Stimulated activated CD4-positive, alpha-beta T cell treated with anti-CD3 and anti-CD28 coated beads, Interleukin-12 subunit alpha, Interleukin-12 subunit beta, amount 100 ng/mL, for 4 hours (primary cell): ENCODE data around the gene ENPP6.
A peak's percentile ranks its signal among the peaks of the same experiment; 100 is the strongest.

ENCODE experiments used
- DNase-seq: peaks from one replicate; pipeline ENCODE4 v3.0.0-alpha.2; 2020

The ENPP6 gene

DNA sequence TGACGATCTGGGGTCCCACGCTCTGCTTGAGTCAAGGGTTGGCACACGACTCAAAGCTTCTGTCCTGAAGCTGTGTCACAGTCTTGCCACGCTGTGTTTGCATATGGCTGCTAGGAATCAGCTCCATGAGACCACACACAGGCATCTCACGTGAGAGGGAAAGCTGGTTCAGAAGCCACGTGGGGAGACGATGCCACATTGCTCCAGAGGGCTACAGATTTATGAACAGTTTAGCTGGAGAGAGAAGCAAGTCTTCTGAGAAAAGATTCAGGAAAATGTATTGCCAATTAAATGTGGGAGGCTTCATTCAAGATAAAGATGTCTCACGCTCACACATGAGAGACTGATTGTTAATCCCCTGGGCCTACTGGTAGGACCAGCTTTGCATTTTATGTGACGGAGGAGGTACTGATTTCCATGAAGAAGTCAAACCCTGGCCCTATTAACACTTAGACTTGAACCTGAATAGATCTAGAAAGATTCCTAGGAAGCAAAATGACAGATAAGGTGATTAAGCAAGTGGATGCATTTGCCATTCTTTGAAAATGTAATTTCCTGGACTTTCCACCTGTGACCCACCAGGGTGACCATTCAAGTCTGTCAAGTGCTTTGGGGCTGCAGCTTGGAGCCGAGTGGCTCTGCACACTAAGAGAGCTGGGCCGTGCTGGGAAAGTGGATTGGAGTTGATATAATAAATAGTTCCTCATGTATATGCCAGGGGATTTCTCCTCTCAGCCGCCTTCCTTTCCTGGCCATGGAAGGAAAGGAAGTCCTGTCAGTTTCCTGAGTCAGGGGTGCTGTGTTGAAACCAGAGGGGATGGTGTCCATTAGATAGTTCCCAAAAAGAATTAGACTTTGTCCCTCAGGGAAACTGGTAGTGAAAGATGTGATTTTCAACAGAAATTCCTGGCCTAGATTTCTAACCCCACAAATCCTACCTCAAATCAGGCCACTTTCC is 29.0 kb downstream of the ENPP6 start:
- no peak for DNase-seq

GRCh38 chr4:184177271-184177670 is 40.4 kb downstream of the ENPP6 start:
- DNase-seq = no peak

DNA sequence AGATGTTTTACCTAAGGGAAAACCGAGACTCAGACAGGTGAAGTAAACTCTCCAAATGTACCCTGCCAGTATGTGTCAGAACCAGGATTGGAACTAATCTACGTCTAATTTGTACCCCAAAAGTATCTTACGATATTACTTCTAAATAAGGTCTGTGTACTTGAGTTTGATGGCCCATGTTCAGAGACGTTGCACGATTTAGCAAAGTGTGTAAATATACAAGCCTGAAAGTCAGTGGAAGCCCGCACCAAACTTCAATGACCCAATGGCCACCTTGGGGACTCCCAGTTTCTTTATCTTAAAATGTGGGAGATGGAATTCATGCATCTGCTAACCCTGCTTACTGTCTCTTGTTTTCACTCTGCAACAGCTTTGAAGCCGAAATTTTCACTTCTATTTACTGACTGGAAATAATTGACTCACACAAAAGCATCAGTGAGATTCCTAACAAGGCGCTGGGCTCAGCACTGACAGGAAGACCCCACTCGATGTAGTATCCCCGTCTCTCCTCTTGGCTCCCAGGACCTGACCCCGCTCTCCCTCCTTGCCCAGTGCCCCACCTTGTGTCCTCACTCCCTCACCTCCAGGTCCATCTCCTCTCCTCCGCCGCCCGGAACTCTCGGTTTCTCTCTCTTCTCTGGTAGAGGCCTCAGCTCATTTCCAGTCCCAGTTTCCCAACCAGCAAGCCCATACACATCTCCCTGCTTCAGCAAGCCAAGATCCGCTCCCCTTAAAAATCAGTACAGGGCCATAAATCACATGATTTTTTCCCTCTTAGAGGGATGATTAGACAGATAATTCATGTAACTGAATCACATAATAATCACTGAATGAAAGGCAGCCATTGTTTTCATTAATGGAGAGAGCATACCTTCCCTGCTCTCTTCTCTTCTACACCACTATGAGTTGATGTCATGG is 42.8 kb downstream of the ENPP6 start:
- no peak for DNase-seq

DNA sequence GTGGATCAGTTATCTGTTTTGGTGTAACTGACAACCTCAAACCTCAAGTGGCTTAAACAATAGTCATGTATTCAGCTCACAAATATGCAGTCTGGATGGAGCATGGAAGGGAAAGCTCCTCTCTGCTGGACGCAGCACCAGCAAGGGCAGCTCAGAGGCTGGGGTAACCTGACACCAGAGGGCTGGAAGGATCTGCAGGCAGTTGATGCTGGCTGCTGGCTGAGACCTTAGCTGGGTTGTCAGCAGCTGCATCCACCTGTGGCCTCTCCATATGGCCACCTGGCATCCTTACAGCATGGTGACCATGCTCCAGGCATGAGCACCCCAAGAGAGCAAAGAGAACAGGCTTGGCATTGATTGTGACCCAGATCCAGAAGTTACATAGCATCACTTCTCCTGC is 46.7 kb downstream of the ENPP6 start:
- no peak for DNase-seq

- DNase-seq = no peak
Measured at GRCh38 chr4:184169225-184169867, 48.3 kb downstream of the ENPP6 start.

- DNase-seq = peak; percentile 59
Measured at GRCh38 chr4:184168406-184169019, 49.2 kb downstream of the ENPP6 start.

GRCh38 chr4:184167576-184167975 is 50.1 kb downstream of the ENPP6 start:
- DNase-seq = no peak

GRCh38 chr4:184166736-184167135 is 50.9 kb downstream of the ENPP6 start:
- DNase-seq = no peak

GRCh38 chr4:184165291-184165690 is 52.4 kb downstream of the ENPP6 start:
- DNase-seq = no peak

GRCh38 chr4:184163813-184164212 is 53.9 kb downstream of the ENPP6 start:
- DNase-seq = peak; percentile 4

- no peak for DNase-seq
Measured at GRCh38 chr4:184162596-184162995, 55.1 kb downstream of the ENPP6 start.

DNA sequence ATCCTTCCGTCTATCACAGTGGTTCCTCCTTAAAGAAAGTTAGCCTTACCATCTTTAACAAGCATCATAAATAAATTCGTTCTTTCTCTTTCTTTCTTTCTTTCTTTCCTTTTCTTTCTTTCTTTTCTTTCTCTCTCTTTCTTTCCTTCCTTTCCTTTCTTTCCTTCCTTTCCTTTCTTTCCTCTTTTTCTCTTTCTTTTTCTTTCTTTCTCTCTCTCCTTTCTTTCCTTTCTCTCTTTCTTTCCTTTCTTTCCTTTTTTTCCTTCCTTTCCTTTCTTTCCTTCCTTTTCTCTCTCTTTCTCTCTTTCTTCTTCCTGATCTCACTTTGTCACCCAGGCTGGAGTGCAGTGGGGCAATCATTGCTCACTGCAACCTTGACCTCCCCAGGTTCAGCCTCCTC is 60.4 kb downstream of the ENPP6 start:
- no peak for DNase-seq

DNA sequence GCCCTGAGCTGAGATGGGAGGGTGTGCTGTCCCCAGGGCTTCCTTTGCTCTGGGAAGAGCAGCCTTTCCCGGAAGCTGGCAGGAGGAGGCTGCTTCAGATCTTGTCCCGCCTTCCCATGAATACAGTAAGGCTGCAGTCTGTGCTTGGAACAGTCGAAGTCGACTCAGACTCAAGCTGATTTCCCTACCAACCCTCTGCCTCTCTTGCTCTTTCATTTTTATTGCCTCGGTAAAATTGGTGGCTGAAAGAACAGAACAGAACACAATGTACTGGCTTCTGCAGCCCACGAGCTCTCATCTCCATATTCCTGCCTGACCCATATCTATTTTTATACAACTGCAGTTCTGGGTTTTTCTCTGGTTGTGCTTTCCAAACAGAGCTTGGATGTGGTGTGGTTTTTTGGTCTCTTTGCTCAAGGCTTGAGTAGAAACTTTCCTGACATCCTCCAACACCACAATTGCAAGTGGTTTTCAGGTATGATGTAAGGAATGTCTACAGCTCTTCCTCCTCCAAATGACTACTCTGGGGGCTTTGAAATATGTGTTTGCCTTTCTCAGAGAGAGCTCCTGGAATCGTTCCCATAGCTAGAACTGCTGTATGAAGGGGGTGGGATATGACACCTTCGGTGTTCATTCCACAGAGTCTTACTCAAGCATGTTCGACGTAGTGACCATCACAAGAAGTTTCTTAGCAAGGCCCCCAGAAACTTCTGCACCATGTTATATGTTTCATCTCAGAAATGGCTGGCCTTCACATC is 61.3 kb downstream of the ENPP6 start:
- DNase-seq = no peak

GRCh38 chr4:184154199-184154598 is 63.5 kb downstream of the ENPP6 start:
- no peak for DNase-seq

DNA sequence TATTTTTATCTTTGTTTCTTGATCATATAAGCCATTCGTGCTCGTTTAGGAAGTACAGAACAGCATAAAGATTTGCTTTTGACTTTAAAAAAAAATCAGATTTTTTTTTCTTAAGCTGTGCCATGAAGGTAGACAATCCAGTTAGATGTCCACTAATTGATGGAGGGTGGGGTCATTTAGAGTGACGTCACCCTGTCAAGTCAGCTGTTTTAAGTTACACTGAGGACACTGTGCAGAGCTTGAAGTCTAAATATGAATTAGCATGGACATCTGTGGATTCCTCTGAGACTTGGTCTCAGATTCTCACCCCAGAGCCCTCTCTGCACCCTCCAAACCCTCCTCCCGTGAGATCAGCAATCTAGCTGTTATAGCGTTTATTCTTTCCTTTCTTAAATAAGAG is 63.9 kb downstream of the ENPP6 start:
- no peak for DNase-seq

GRCh38 chr4:184151988-184152485 is 65.6 kb downstream of the ENPP6 start:
- DNase-seq = no peak

DNA sequence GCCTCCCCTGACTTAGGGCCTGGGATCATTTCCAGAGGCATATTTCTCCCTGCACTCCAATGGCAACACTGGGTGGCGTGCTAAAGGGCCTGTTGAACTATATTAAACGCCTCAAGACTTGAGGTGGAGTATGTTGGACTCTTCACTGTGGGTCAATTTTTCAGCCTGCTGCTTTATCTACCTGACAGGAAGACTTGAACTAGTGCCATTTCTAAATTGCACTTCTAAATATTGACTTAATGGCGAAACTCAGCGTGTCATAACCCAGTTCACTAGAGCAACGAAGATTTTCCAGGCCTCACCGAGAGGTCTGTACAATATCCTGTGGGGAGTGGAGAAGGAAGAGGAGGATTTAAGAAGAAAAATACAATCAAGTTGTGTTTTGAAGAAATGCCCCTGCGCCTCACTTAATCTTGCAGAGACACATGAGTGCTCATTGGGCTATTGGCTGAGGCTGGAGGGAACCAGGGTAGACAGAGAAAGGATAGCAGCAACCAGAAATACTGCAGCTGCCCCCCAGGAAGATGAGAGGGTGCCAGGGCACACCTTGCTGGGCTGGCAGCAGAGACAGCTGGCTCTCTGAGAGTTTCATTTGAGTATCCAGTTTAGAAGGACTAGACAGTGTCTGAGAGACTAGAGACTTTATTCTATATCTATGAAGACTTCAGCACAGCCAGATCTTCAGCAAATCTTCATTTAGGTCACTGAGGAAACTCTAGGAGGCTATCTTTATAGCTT is 67.4 kb downstream of the ENPP6 start:
- no peak for DNase-seq

GRCh38 chr4:184148738-184149637 is 68.7 kb downstream of the ENPP6 start:
- no peak for DNase-seq

DNA sequence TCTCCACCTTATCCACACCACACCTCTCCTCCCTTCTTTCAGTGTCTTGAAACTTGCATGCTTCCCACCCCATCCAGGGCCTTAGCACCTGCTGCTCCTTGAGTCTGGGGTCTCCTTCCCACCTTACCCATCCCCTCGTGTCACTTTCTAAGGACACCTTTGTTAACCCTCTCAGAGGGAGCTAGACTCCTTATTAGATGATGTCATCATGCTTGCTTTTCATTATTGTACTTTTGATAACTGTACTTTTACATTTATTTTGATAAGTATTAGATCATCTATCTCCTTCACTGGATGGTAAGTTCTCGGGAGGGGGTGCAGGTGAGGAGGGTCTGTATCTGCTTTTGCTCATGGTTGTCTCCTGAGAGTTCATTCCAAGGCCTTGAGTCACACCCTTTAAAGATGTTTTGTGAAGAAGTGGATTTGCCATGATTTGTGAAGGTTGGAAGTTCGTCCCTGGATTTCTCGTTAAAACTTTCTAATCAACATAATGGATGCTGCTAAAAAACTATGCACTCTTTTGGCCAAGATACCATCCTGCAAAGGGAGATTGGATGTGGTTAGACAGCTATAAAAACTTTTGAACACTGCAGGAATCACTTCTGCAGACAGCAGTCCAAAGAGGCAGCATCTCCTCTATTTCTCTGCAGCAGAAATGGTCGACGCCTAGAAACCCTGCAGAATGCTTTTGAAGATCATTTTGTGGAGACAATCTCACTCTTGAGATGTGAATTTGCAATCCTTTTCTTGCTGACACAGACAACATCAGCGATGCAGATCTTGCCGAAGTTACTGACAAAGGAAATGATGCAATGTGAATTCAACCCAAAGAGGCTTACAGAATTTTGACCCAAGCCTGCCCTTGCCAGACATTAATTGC is 69.6 kb downstream of the ENPP6 start:
- no peak for DNase-seq
